Activated naive CD4-positive, alpha-beta T cell (primary cell): ENCODE data around the gene COX10.
"Not testable (repeated sequence)": the region's sequence is repeated elsewhere in the genome, so short reads cannot be mapped to it uniquely, and the experiment has no call there.

ENCODE experiments used
- DNase-seq, 4 experiments: peaks; one replicate each; lab custom pipeline; 2025; lab: John Stamatoyannopoulos, UW

The COX10 gene

DNA sequence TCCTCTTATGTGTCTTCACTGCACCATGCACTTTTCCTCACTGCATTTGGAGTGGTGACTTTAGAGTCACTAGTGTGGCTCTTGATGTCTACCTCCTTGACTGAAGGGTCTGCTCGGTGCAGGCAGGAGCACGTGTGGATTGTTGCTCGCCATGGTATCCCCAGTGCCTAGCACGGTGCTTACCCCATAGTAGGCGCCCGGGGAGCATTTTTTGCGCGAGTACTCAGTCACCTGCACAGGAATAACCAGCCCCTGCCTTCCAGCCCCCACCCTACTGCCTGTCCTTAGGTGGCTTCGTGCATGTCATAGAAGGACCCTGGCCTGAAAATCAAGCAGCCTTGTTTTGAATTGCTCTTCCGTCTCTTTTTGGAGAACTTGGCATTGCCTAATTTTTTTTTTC is 136.1 kb downstream of the COX10 start:
- no peak for DNase-seq

DNA sequence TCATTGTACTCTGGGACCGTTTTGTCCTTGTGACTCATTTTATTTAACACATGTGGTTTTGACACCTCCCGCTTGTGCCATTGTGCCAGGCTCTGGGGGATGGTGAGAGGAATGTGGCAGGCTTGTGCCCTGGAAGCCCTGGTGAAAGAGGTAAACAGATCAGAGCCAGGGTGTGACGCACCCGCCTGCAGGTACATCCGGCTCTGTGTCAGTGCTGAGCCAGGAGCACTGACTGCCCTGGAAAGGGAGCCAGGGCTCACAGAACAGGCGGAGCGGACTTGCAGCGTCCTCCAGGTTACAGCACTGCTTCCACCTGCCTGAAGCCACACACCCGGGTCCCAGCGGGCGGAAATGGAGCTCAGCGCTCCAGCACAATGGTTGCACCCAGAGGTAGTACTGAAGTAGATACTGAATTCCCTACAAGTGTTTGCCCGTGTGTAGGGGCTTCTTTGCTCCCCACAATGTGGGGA is 136.7 kb downstream of the COX10 start:
- DNase-seq: peak in 2 of 4 experiments; percentile 12 to 53

DNA sequence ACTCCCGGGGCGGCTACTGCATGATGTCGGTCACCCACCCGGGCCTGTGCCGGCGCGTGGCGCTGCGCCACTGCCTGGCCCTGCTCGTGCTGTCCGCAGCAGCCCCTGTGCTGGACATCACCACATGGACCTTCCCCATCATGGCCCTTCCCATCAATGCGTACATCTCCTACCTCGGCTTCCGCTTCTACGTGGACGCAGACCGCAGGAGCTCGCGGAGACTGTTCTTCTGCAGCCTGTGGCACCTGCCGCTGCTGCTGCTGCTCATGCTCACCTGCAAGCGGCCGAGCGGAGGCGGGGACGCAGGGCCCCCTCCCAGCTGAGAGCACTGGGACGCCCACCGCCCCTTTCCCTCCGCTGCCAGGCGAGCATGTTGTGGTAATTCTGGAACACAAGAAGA is 137.6 kb downstream of the COX10 start:
- no peak for DNase-seq

DNA sequence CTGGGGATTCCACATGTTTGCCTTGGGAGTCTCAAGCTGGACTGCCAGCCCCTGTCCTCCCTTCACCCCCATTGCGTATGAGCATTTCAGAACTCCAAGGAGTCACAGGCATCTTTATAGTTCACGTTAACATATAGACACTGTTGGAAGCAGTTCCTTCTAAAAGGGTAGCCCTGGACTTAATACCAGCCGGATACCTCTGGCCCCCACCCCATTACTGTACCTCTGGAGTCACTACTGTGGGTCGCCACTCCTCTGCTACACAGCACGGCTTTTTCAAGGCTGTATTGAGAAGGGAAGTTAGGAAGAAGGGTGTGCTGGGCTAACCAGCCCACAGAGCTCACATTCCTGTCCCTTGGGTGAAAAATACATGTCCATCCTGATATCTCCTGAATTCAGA is 138.5 kb downstream of the COX10 start:
- DNase-seq: no peak

DNA sequence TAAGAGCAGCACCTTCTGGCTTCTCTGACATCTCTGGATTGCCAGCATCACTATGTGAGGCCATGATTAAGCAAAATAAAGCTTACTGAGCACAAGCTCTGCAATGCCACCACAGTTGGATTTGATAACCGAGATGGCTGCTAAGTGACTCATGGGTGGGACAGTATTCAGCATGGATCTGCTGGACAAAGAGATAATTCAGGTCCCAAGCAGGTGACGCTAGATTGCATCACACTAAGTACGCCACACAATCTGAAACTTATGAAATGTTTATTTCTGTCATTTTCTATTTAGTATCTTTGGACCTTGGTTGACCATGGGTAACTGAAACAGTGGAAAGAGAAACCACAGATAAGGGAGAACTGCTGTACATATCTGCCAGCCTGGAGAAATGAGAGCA is 139.9 kb downstream of the COX10 start:
- no peak for DNase-seq

DNA sequence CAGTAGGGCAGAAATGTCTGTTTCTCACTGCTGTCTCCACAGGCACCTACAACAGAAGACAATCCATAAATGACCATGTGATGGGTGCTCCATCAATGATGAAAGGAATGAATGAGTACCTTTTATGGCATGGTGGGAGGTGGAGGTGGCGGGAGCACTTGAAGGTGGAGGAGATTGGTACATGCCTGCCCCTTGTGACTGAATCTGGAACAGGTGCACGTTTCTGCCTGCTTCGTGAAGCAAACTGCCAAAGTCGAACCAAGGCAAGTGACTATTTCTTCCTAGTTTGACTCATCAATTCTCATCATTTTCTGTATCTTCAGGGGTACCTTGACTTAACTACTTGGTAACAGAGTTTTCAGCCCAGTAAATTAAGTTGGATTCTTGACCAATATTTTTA is 141.9 kb downstream of the COX10 start:
- no peak for DNase-seq

DNA sequence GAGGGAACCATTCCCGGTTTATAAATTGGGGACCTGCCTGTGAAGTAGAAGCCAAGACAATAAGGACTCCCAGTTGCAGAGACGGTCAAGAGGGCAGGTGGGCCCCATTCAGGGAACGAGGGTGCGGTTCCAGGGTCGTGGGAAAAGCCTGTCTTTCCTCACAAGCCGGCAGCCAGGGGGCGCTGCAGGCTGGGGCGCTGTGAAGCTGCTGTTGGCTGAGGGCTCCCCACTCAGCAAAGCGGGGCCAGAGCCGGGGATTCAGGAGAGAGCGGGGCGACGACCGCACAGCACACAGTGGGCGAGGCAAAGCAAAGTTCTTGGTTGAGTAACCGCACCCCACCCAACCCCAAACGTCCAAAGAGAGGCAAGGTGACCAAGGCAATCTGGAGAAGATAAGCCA is 142.5 kb downstream of the COX10 start:
- peak in 1 of 4 experiments; percentile 36 for DNase-seq

DNA sequence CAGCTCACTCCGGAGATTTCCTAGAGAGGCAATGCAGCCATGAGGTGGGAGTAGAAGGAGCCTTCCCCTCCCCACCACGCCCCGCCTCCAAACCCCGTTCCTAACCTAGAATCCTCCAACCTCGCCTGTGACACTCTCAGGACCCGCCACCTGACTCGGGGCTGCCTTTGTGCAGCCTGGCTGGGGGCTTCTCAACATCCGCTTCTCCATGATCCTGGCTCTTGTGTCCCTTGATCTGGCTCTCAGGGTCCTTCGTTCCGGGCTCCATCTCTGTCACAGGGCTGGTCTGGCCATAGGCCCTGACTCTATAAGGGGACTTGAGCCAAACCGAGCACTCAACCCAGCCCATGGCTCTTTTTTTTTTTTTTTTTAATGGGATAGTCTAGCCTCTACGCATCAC is 143.1 kb downstream of the COX10 start:
- no peak for DNase-seq

DNA sequence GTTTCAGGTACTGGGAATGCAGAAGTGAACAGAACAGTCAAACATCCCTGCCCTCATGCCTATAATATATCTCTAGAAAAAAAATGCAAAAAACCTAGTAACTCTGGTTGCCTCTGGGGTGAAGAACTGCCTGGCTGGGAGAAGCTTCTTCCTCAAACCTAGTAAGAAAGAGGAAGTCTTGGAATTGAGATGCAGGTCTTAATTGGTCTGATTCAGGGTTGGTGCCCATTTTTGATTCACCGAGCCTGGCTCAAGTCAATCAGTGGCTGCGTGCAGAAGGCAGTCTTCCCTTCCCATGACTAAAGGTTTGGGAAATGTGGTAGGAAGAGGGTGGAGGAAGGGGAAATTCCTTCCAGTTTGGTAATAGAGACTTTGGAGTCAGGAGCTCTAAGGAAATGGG is 145.0 kb downstream of the COX10 start:
- no peak for DNase-seq

DNA sequence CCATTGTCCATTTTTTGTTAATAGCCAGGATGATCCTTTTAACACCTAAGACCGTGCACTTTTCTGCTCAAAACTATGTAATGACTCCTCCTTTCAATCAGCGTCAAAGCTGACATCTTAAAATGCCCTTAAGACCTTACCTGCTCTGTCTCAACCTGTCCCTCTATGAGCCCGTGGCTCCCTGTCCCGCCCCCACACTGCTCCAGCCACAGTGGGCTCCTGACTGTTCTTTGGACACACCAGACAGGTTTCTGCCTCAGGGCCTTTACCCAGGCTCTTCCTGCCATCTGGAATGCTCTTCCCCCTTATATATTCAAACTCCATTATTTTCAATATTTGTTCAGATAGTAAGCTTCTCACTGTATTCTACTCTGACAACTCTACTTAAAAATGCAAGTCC is 153.3 kb downstream of the COX10 start:
- DNase-seq: no peak

DNA sequence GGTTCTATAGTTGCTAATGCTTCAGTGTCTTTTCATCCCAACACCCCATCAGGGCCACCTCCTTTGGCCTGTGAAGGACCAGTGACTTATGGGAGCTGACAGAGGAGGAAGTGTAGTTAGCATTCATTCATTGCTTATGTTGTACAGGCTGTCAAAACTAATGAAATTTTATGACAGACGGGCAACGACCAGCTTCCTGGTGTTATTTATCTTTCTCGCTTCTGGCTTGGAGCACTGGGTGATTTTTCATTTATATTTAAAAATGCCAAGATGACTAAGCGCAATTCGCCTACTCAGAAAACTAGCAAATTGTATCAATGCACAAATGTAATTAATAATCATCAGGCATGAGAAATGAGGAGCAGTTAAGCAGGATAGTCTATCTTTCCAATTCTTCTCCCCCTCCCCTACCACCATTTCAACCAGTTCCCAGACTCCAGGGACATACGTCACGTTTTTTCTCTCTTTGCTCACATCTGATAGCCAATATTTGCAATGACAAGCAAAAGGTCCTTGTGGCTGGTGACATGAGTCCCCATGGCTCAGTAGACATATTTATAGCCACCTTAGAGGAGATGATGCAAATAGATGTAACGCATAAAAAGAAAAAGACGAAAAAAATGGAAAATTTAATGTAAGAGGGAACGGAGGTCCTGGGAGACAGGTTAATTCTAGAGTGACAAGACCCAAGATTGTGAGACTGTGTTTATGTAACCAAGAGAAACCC is 156.1 kb downstream of the COX10 start:
- no peak for DNase-seq

DNA sequence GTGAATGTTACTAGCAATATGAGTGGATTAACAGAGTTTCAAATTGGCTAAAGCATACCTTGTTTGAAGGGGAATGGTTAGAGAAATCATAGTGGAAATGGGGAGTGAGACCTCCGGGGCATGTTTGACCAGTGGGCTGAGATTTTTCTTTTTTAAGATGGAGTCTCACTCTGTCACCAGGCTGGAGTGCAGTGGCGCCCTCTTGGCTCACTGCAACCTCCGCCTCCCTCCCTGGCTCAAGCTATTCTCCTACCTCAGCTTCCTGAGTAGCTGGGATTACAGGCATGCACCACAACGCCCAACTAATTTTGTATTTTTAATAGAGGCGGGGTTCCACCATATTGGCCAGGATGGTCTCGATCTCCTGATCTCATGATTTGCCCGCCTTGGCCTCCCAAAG is 157.7 kb downstream of the COX10 start:
- no peak for DNase-seq

DNA sequence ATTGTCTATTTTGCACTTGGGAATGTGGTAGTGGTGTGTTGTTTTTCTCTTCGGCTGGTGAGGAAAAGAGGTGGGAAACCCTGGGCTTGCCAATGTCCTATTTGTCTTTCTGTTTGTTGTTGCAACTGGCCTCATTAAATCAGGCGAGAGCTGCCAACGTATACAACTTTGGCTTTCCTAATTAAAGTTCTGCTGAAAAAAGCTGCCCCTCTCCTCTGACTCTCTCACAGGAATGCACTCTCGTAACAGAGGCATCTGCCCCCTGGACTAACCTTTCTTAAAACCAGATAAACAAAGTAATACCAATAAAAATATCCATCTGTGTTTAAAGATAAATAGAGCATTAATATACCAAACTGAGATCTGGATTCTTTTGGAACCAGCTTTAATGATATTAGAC is 159.6 kb downstream of the COX10 start:
- DNase-seq: no peak

DNA sequence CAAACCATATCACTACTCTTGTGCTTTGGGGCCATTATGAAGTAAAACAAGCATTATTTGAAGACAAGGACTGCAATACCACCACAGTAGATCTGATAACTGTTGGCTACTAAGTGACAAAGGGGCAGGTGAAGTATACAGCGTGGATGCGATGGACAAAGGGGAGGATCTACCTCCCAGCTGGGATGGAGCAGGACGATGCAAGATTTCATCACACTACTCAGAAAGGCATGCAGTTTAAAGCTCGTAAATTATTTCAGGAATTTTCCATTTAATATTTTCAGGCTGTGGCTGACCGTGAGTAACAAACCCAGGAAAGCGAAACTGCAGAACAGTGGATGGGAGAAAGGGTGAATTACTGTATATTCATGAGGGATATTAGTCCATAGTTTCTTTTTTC is 161.9 kb downstream of the COX10 start:
- DNase-seq: not testable (repeated sequence)

DNA sequence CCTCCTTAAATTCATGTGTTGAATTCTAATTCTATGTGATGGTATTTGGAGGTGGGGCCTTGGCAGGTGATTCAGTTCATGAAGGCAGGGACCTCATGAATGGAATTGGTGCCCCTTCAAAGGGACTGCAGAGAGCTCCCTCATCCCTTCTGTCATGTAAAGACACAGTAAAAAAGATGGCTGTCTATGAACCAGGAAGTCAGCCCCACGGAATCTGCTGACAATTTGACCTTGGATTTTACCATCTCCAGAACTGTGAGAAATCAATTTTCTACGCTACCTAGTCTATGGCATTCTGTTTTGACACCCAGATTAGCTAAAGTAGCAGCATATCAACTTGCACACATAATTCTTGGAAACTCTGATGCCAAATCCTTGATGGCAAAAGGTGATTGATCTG is 165.7 kb downstream of the COX10 start:
- not testable (repeated sequence) for DNase-seq

DNA sequence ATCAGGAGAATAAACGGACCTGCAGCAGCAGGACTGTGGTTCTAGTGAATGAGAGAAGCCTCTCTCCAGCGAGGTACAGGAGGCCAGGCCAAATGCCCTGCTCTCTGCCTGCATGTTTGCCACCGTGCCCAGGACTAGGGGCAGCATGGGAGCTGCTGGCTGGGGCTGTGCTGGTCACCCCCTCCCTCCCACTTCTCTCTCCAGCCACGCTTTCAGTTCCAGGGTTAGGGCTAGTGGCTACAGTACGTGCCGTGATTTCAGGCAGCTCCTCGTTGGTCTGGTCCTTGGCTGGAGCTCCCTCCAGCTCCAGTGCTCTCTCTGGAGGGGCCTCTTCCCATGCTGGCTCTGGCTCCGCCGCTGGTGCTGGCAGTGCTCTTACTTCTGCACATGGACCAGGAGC is 166.7 kb downstream of the COX10 start:
- not testable (repeated sequence) for DNase-seq

DNA sequence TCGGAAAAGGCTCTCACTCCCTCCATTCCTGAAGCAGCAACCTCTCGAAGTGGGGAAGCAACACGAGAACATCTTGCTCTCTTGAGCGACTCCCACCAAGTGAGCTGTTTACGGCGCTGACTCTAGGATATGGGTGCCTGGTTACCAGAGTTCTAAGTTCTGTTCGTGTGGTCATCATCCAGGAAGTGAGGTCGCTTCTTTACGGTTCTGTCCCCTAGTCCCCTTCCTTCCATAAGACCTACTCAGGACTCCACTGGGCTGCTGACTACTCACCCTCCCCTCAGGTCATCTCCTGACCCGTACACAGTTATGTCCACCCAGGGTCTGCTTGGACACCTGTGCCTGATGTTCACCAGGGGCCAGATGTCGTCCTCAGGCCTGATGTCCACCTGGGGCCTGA is 167.5 kb downstream of the COX10 start, which contains the start of gene CDRT15:
Gene CDRT15 (minus strand): TSS at position 101 of the 400 bp plus-strand sequence. CDS start 29 bp downstream, at position 72.
- not testable (repeated sequence) for DNase-seq

DNA sequence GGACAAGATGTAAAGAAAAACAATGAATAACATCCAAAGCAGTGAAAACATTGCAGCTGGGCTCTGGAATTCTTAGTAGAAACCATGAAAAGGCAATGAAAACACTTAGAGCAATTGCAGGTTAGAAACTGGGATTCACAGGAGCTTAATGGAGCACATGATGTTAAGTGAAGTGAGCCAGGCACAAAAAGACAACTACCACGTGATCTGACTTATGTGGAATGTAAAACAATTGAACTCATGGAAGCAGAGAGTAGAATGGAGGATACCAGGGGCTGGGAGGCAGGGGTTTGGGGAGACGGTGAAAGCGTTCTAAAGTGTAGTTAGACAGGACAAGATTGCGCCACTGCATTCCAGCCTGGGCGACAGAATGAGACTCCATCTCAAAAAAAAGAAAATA is 170.0 kb downstream of the COX10 start:
- not testable (repeated sequence) for DNase-seq

DNA sequence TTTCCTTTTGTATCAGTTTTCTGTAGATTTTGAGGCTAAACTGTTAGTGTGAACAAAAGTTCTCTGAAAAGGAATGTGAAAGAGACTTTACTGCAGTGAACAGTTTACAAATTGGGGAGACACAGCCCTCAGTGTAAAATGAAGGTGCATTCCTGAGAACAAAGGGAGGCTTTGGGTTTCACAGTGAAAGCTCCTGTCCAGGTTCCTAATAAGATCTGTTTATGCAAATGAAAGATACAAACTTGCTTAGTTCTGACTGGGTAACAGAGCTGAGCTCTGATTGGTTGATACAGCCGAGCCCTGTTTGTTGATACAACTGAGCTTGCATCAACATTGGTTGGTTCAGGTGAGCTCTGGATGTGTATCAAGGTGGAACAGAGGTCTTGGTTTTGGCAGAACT is 175.7 kb downstream of the COX10 start:
- DNase-seq: no peak

DNA sequence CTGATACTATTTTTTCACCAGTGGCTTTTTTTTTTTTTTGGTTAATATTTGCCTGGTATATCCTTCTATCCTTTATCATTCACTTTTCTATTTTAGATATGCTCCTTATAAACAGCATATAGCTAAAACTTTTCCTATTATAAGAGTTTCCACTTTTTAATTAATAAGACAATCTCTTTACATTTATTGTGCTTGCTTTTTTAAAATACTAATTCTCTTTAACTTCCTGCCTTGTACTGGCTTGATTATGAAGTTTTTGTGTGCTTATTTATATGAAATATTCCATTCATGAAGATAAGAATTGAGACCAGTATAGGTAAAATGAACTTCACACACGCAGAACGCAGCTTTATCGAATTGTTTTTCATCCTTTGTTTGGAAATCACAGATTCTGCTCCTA is 176.3 kb downstream of the COX10 start:
- no peak for DNase-seq
